CD1c-positive myeloid dendritic cell (primary cell): ENCODE results near the gene GYPB.
"Not testable (repeated sequence)": the region's sequence is repeated elsewhere in the genome, so short reads cannot be mapped to it uniquely, and the experiment has no call there.

ENCODE experiments used
- DNase-seq: peaks from one replicate; pipeline ENCODE4 v3.0.0-alpha.2; 2016; ENCODE audit errors: extremely low spot score

GYPB gene

GRCh38 chr4:144014808-144015207 is 4.4 kb downstream of the GYPB start:
- no peak for DNase-seq

GRCh38 chr4:144008602-144009001 is 10.6 kb downstream of the GYPB start:
- not testable (repeated sequence) for DNase-seq

- not testable (repeated sequence) for DNase-seq
Measured at GRCh38 chr4:144007960-144008359, 11.2 kb downstream of the GYPB start.

- not testable (repeated sequence) for DNase-seq
Measured at GRCh38 chr4:144006200-144006803, 12.9 kb downstream of the GYPB start.

GRCh38 chr4:144005558-144005953 is 13.6 kb downstream of the GYPB start:
- DNase-seq: not testable (repeated sequence)

- not testable (repeated sequence) for DNase-seq
Measured at GRCh38 chr4:144004868-144005557, 14.2 kb downstream of the GYPB start.

GRCh38 chr4:144003890-144004265 is 15.3 kb downstream of the GYPB start:
- DNase-seq: not testable (repeated sequence)

- DNase-seq: not testable (repeated sequence)
Measured at GRCh38 chr4:144003205-144003889, 15.8 kb downstream of the GYPB start.

GRCh38 chr4:144000331-144000995 is 18.7 kb downstream of the GYPB start:
- DNase-seq: not testable (repeated sequence)

GRCh38 chr4:143996193-143996592 is 23.0 kb downstream of the GYPB start:
- DNase-seq: not testable (repeated sequence)

- not testable (repeated sequence) for DNase-seq
Measured at GRCh38 chr4:143991761-143992160, 27.4 kb downstream of the GYPB start.

GRCh38 chr4:143990717-143991116 is 28.5 kb downstream of the GYPB start:
- not testable (repeated sequence) for DNase-seq

- no peak for DNase-seq
Measured at GRCh38 chr4:143986180-143986579, 33.0 kb downstream of the GYPB start.

GRCh38 chr4:143980776-143981175 is 38.4 kb downstream of the GYPB start:
- DNase-seq: not testable (repeated sequence)

GRCh38 chr4:143975527-143975926 is 43.7 kb downstream of the GYPB start:
- not testable (repeated sequence) for DNase-seq

- not testable (repeated sequence) for DNase-seq
Measured at GRCh38 chr4:143974021-143974420, 45.2 kb downstream of the GYPB start.

GRCh38 chr4:143961075-143961474 is 58.1 kb downstream of the GYPB start:
- no peak for DNase-seq

- DNase-seq: not testable (repeated sequence)
Measured at GRCh38 chr4:143955306-143955705, 63.9 kb downstream of the GYPB start.

- DNase-seq: not testable (repeated sequence)
Measured at GRCh38 chr4:143951458-143951972, 67.7 kb downstream of the GYPB start.

- DNase-seq: not testable (repeated sequence)
Measured at GRCh38 chr4:143950967-143951366, 68.2 kb downstream of the GYPB start.

GRCh38 chr4:143950185-143950584 is 69.0 kb downstream of the GYPB start:
- DNase-seq: not testable (repeated sequence)

GRCh38 chr4:143947493-143947892 is 71.7 kb downstream of the GYPB start:
- not testable (repeated sequence) for DNase-seq
